ENCODE data around the gene KLF1.

- TF ChIP-seq, protein P1, sequence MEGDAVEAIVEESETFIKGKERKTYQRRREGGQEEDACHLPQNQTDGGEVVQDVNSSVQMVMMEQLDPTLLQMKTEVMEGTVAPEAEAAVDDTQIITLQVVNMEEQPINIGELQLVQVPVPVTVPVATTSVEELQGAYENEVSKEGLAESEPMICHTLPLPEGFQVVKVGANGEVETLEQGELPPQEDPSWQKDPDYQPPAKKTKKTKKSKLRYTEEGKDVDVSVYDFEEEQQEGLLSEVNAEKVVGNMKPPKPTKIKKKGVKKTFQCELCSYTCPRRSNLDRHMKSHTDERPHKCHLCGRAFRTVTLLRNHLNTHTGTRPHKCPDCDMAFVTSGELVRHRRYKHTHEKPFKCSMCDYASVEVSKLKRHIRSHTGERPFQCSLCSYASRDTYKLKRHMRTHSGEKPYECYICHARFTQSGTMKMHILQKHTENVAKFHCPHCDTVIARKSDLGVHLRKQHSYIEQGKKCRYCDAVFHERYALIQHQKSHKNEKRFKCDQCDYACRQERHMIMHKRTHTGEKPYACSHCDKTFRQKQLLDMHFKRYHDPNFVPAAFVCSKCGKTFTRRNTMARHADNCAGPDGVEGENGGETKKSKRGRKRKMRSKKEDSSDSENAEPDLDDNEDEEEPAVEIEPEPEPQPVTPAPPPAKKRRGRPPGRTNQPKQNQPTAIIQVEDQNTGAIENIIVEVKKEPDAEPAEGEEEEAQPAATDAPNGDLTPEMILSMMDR (IDR thresholded peaks at IDR 0.05) = peak; percentile 59
- TF ChIP-seq ZFX (IDR thresholded peaks at IDR 0.05; ENCODE audit: borderline replicate concordance) = no peak
Measured at GRCh38 chr19:12872941-12873890, 13.8 kb downstream of the KLF1 start.
